ENCODE data around the gene TBC1D22A.

GRCh38 chr22:47221840-47222615 lies 459.6 kb downstream of the TBC1D22A start:
- TF ChIP-seq, protein P1, sequence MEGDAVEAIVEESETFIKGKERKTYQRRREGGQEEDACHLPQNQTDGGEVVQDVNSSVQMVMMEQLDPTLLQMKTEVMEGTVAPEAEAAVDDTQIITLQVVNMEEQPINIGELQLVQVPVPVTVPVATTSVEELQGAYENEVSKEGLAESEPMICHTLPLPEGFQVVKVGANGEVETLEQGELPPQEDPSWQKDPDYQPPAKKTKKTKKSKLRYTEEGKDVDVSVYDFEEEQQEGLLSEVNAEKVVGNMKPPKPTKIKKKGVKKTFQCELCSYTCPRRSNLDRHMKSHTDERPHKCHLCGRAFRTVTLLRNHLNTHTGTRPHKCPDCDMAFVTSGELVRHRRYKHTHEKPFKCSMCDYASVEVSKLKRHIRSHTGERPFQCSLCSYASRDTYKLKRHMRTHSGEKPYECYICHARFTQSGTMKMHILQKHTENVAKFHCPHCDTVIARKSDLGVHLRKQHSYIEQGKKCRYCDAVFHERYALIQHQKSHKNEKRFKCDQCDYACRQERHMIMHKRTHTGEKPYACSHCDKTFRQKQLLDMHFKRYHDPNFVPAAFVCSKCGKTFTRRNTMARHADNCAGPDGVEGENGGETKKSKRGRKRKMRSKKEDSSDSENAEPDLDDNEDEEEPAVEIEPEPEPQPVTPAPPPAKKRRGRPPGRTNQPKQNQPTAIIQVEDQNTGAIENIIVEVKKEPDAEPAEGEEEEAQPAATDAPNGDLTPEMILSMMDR (IDR thresholded peaks at IDR 0.05; ENCODE audit: insufficient read depth, low read depth, low read length): no peak
- TF ChIP-seq EZH2 (IDR thresholded peaks at IDR 0.05; ENCODE audit: insufficient read depth, low read length): no peak

Data from astrocyte (in vitro differentiated cells and primary cell).